LoVo (cell line): ENCODE measurements around the gene PELI2.

Source experiments
- DNase-seq: peaks from one replicate; pipeline ENCODE4 v3.0.0-alpha.2; 2016; ENCODE audit warnings: low spot score

Gene PELI2

DNA sequence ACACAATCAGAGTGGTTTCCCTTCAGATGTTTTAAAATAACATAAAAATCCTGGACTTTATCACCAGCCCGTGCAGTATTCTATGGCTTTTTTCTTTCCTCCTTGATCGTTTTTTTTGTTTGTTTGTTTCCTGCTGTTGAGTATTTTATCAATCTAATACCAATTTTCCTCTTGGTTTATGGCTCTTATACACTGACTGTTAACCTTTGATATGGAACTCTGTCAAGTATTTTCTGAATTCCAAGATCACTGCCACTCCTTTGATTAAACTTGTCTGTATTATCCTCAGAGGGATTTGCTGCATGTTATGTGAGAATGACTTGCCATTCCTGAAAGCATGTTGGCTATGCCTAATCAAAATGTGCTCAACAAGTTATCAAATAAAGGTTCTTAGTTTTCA, 88.4 kb downstream of the PELI2 start:
- no peak for DNase-seq

DNA sequence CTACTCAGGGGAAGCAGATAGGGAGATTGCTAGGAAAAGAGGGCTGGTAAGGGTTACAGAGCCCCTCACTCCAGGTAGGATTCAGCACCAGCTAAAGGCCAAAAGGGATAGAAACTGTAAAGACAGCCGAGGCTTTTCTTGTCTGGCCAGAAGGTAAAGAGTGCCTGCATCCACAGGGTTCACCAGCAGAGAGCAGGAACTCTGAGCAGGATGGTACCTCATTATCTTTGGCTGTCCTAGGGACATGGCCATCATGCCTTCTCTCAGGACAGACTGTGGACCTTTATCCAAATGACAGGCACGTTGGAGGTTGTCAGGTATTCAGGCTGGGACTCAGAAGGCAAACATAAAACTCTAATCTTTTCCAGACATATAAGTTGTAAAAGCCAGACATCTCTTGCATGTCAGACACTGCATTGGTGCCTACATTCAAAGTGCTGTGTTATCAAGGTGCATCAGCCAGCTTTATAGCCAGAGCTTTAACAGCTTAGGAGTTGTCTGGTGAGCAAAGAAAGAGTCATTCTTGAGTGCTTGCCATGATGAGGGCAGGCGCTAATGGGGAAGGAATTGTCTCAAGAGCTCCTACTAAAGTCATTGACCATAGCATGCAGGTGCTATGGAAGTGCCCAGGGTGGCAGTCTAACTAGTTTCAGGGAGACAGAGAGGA, 89.5 kb downstream of the PELI2 start:
- DNase-seq: no peak

GRCh38 chr14:56208520-56208919, 90.3 kb downstream of the PELI2 start:
- DNase-seq: no peak

- no peak for DNase-seq
Observed at GRCh38 chr14:56210571-56210970, 92.4 kb downstream of the PELI2 start.

DNA sequence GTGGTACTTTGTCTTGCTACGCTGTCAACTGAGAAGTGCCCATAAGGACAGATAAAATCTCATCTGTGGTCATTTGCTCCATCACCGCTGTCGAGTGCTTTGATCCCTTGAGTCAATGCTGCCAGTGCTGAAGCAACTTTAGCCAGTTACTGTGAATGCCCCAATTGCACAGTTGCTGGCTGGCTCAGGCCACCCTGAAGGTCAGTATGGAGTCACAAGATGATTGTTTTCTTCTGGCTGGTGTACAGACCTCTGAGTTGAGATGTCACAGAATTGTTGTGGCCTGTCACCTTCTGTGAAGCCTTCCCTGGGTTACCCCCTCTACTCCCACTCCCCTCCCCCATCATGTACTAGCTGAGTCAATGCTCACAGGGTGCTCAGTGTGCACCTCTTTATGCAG, 92.9 kb downstream of the PELI2 start:
- DNase-seq: no peak

DNA sequence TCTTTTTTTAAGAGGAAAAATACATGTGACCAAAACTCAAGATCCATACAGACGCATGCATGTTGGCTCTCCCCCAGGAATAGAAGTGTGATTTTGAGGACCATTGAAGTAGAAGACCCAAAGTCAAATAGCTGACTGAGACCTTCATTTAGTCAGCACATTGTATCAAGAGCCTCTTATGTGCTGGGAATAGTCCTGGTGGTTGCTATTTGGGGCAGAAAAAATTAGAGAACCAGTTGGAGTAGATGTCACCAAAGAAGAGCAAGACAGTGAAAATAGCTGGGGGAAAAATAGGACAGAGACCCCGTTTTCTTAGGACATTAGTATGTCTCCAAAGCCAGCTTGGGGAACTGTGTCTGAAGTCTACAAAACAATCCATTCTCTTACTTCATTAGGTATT, 93.6 kb downstream of the PELI2 start:
- no peak for DNase-seq

DNA sequence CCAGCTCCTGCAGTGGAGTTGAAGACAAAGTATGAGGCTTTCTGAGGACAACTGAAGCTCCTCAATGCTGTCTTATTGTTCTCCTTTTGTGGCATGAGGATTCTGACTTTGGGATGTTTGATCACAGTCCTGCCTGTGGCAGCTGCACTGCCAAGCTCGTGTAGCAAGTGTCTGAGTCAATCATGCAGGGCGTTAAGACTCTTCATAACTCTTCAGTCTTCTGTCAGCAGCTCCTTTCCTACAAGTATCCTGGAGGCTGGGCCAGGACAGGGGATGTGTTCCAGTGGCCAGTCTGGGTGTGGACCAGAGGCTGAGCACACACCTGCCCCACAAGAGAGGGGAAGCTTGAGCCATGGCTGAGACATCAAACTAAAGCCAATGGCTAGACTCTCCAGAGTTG, 94.3 kb downstream of the PELI2 start:
- no peak for DNase-seq

DNA sequence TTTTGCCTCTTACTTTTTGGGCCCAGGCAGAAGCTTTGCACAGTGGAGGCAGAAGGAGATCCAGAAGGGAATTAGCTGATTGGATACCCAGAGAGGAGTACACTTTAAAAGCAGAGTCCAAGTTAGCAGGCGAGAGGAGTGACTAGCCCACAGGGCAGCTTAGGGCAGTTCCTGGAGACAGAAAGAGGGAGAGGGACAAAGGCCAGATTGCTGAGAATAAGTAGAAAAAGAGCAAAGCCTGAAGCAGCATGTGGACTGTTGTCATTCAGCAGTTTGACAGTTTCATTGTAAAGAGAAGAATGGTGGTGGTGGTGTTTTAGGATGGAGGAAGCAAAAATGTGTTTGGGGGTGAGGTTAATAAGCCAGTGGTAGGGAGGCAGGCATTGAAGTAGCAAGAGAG, 95.1 kb downstream of the PELI2 start:
- DNase-seq: no peak

DNA sequence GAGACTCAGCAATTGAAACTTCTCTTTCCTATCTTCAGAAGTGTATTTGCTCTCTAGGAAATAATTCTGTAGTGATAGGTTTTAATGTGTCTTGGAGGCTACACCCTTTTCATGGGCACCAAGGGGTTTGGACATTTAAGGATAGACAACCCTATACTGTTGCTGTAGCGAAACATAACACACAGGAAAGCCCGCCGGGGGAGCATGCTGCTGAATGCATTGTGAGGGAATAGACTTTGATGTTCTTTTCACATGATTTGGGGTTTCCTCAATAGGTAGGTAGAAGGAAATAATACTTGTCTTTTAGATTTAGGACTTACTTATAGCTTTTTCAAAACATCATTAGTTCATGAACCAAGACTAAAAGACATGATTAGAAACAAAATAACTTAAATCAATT, 97.0 kb downstream of the PELI2 start:
- no peak for DNase-seq

- DNase-seq: no peak
Observed at GRCh38 chr14:56216626-56217379, 98.6 kb downstream of the PELI2 start.

DNA sequence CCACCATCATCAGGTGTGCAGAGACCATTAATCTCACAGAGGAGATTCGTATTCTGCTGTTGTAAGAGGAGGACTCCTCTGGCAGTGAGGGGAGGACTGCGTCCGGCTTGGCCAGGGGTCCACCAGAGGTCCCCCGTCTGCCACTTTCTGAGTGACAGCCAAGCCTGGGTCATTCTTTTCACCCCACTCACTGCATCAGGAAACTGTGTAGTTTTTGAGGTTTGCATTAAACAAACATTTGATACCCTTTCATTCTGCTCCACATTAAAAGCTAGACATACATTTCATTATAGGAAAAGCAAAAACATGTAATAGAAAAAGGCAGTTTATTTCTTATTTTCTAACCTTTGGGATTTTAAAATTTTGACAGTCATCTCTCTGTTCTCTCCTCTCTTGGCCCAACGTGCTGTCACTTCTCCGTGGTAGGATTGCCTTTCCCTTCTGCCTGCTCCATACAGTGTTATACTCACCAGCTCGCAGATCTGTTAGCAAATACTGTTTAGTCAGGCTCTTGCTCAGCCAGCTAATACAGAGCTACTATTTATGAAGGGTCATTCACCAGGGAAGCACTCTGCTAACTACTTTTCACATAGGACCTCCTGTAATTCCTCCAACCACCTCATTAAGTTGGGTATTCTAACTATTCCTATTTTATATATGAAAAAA, 99.3 kb downstream of the PELI2 start:
- DNase-seq: no peak

DNA sequence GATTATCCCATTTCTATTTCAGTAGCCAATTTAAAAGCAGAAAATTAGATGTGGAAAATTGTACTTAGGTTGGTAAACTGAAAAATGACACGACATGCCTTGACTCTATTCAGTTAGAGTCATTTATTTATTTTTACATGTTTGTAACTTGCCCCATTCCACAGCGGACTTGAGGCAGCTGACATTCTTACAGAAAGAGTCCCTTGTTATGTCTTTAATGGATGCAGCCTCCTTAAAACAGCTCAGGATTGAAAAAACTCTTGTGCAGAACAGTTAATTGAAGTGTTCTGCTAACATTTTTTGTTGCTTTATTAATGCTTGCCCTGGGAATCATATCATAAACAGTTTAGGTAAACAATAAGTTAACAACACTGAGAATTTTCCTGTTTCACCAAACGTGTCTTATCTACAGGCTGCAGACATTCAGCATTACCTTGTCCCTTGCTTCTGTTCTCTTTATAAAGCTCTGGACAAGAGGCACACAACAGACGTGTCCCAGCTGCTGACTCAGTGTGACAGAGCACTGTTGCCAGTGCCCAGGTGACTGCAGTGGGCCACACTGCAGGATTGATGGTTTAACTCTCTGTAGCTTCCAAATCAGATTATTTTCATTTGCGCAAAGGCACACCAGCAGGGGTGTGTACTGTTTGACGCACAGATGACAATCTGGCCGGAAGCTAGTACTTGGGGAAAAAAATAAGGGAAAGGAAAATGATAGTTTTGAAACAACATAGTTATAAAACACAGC, 101.6 kb downstream of the PELI2 start:
- DNase-seq: no peak

GRCh38 chr14:56221382-56222128, 103.3 kb downstream of the PELI2 start:
- DNase-seq: no peak

DNA sequence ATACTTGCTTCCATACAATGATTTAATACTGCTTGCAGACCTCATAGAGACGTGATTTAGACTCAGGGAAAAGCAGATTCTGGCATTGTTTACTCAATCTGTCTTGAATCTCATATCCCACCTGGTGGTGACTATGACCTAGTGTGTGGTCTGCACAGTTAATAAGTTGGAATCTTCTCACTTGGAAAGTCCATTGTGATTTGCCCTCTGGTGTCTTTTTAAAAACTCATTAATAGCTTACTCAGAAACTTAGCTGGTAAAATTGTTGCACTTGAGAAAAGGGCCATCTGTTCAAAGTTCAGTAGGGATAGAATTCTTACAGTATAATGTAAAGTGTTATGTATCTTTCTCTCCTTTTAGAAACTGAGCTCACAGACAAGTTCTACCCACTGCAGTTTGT, 106.0 kb downstream of the PELI2 start:
- no peak for DNase-seq

DNA sequence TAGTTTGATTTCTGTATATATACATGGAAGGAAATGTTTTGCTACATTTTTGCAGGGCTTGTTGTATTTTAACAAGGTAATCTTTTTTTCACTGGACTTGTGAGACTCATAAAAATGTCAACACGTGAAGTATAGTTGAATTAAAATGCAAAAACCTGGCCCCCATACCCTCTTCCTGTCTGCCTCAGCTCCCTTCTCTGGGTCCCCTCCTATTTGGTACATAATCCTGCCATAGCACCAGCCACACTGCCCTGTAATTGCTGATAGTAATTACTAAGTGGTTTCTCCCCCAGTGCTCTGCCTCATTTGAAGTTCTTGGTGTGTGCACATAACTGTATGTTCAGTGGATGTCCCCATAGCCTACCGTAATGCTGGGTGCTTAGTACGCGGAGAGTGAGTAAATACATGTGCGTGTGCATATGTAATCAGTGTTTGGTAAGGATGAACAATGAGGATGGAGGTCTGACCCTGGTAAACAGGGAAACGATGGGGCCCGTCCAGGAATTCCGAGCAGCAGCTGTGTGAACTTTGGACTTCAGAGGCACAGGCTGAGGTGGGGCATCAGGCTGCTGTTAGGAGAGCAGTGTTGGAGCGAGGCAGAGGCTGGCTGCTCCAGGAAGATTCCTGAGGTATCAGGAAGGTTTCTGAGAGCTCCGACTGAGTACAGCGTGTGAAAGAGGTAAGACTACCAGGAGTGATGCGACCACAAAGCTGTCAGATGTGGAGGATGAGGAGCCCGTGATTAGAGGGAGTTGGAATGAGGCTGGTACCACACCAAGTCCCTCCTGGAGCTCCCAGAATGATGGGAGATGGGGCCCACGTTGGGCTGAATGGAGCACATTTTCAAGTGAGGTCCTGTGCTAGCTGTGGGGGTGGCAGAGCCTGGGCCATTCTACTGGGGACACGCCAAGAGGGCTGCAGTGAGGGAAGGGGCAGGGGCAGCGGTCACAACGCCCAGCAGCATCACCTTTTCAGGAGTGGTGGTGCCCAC, 106.8 kb downstream of the PELI2 start:
- DNase-seq: peak; percentile 55

DNA sequence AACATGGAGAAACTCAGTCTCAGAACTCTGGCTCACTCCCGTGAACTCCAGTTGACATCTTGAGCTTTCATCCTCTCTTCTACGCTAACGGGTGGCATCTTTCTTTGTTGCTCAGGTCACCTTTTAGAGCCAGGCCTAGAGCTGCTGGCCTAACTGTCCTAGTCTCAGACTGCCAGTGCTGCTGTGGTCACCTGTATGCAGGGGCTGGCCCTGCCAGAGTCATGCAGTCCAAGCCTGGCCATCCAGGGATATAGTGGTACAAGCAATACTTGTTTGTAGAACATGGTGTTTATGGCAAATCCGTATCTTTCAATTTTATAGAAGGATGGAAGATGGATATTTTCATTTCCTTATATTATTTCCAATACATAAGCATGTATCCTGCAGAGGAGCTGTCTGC, 117.2 kb downstream of the PELI2 start:
- no peak for DNase-seq

GRCh38 chr14:56237398-56237797, 119.2 kb downstream of the PELI2 start:
- no peak for DNase-seq

GRCh38 chr14:56241461-56241860, 123.2 kb downstream of the PELI2 start:
- no peak for DNase-seq

GRCh38 chr14:56243110-56243509, 124.9 kb downstream of the PELI2 start:
- no peak for DNase-seq

- DNase-seq: no peak
Observed at GRCh38 chr14:56244138-56244789, 126.1 kb downstream of the PELI2 start.
